Fibroblast of lung (primary cell): ENCODE data around the gene PHC2.

ENCODE experiments used
- CTCF ChIP-seq, 2 donors: IDR thresholded peaks in 1 of 2; conservative IDR thresholded peaks in 1 of 2; 1 replicate in 1 of 2; 2 replicates in 1 of 2; pipeline ENCODE4 v1.5.1; 2011 to 2012; ENCODE audit warnings: low read length in 2 of 2, control low read depth in 1 of 2, inconsistent platforms in 1 of 2, low read depth in 1 of 2, mild to moderate bottlenecking in 1 of 2
- EZH2 ChIP-seq: IDR thresholded peaks from 2 replicates; pipeline ENCODE4 v1.5.1; 2012; ENCODE audit warnings: low read length, control low read depth, mild to moderate bottlenecking; ENCODE audit errors: missing control alignments

DNA sequence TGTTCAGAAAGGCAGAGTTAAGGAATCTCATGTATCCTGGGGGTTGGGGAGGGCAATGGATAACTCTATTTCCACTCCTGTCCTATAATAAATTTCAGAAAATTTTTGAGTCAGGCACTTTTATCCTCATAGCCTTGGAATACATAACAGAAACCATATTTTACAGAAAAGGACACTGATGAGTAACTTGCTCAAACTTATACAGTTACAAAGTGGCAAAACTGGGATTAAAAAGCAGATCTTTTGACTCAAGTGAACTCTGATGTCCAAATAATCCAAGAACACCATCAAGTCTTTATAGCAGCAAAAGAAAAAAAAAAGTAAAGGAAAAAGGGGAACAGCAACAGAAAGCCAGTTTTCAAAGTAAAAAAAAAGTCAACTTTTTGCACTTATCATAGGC, 36.9 kb downstream of the PHC2 start:
- TF ChIP-seq CTCF (conservative IDR thresholded peaks at IDR 0.05 in 1 of 2, IDR thresholded peaks at IDR 0.05 in 1 of 2; ENCODE audit: low read depth in 1 of 2, low read length in 2 of 2) (no peak), EZH2 (no peak)
